ENCODE data around the gene SCAMP2. TPM values are rescaled to one million over a fixed set of nuclear protein-coding genes. Genes with fewer than 3 reads are reported as not detected.

The SCAMP2 gene
- total and polyA plus RNA-seq, 2 of the 13 experiments (the other 11 are each of a cell fraction or from before 2014, with no cell fraction given), result 34.8 to 121 TPM

- TF ChIP-seq, protein P1, sequence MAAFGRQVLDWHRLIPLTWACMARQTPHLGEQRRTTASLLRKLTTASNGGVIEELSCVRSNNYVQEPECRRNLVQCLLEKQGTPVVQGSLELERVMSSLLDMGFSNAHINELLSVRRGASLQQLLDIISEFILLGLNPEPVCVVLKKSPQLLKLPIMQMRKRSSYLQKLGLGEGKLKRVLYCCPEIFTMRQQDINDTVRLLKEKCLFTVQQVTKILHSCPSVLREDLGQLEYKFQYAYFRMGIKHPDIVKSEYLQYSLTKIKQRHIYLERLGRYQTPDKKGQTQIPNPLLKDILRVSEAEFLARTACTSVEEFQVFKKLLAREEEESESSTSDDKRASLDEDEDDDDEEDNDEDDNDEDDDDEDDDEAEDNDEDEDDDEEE (CRISPR knock-in tag; IDR thresholded peaks at IDR 0.05), result 0 out of 2 replicates have a peak, but pooled peaks have one; percentile 39
- 0 out of 2 replicates have a peak, but pooled peaks have one; percentile 70 for TF ChIP-seq ZNF569 (CRISPR knock-in tag; IDR thresholded peaks at IDR 0.05; ENCODE audit: borderline replicate concordance)
- TF ChIP-seq PHF8 (CRISPR knock-in tag; IDR thresholded peaks at IDR 0.05), result peak; percentile 94
- TF ChIP-seq, protein P2, sequence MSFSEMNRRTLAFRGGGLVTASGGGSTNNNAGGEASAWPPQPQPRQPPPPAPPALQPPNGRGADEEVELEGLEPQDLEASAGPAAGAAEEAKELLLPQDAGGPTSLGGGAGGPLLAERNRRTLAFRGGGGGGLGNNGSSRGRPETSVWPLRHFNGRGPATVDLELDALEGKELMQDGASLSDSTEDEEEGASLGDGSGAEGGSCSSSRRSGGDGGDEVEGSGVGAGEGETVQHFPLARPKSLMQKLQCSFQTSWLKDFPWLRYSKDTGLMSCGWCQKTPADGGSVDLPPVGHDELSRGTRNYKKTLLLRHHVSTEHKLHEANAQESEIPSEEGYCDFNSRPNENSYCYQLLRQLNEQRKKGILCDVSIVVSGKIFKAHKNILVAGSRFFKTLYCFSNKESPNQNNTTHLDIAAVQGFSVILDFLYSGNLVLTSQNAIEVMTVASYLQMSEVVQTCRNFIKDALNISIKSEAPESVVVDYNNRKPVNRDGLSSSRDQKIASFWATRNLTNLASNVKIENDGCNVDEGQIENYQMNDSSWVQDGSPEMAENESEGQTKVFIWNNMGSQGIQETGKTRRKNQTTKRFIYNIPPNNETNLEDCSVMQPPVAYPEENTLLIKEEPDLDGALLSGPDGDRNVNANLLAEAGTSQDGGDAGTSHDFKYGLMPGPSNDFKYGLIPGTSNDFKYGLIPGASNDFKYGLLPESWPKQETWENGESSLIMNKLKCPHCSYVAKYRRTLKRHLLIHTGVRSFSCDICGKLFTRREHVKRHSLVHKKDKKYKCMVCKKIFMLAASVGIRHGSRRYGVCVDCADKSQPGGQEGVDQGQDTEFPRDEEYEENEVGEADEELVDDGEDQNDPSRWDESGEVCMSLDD (CRISPR knock-in tag; IDR thresholded peaks at IDR 0.05; ENCODE audit: borderline replicate concordance), result peak; percentile 7; the same call in 1 of the 2 replicates
- TF ChIP-seq MED13 (CRISPR knock-in tag; IDR thresholded peaks at IDR 0.05), result no peak; the same call in 1 of the 2 replicates
- peak; percentile 44; the same call in 1 of the 2 replicates for TF ChIP-seq ARHGAP35 (CRISPR knock-in tag; IDR thresholded peaks at IDR 0.05; ENCODE audit: borderline replicate concordance)
- TF ChIP-seq NR2C2 (CRISPR knock-in tag; IDR thresholded peaks at IDR 0.05; ENCODE audit: borderline replicate concordance), result no peak
- no peak for TF ChIP-seq KLF9 (CRISPR knock-in tag; IDR thresholded peaks at IDR 0.05; ENCODE audit: low read depth)
- TF ChIP-seq MIER3 (CRISPR knock-in tag; IDR thresholded peaks at IDR 0.05; ENCODE audit: borderline replicate concordance), result peak; percentile 19; the same call in 1 of the 2 replicates
- no peak for TF ChIP-seq MLX (CRISPR knock-in tag; IDR thresholded peaks at IDR 0.05)
- no peak for TF ChIP-seq ZNF282 (IDR thresholded peaks at IDR 0.05; ENCODE audit: partially characterized antibody)
- 0 out of 2 replicates have a peak, but pooled peaks have one; percentile 20 for TF ChIP-seq ISL2 (CRISPR knock-in tag; IDR thresholded peaks at IDR 0.05)
- no peak for TF ChIP-seq AGO1 (IDR thresholded peaks at IDR 0.05; ENCODE audit: low read depth, low read length, poor library complexity, severe bottlenecking)
- TF ChIP-seq KDM5A (IDR thresholded peaks at IDR 0.05; ENCODE audit: borderline replicate concordance, low read length), result peak; percentile 68; the same call in 1 of the 2 replicates
- no peak for TF ChIP-seq ZNF225 (CRISPR knock-in tag; IDR thresholded peaks at IDR 0.05)
- TF ChIP-seq HMG20B (CRISPR knock-in tag; conservative IDR thresholded peaks at IDR 0.05), result 0 out of 2 replicates have a peak, but pooled peaks have one; percentile 6
- no peak for TF ChIP-seq ZNF772 (CRISPR knock-in tag; IDR thresholded peaks at IDR 0.05)
- 0 out of 2 replicates have a peak, but pooled peaks have one; percentile 33 for TF ChIP-seq KDM4B (CRISPR knock-in tag; IDR thresholded peaks at IDR 0.05)
- no peak; the same call in 1 of the 2 replicates for TF ChIP-seq KLF6 (CRISPR knock-in tag; IDR thresholded peaks at IDR 0.05)
- TF ChIP-seq RFX1 (IDR thresholded peaks at IDR 0.05), result no peak
- TF ChIP-seq POGZ (CRISPR knock-in tag; IDR thresholded peaks at IDR 0.05), result peak; percentile 46; the same call in 1 of the 2 replicates
- peak; percentile 16; the same call in 1 of the 2 replicates for TF ChIP-seq TARDBP (CRISPR knock-in tag; IDR thresholded peaks at IDR 0.05)
- TF ChIP-seq NONO (IDR thresholded peaks at IDR 0.05), result no peak
- TF ChIP-seq NONO (CRISPR knock-in tag; conservative IDR thresholded peaks at IDR 0.05), result peak; percentile 63
- TF ChIP-seq, protein P3, sequence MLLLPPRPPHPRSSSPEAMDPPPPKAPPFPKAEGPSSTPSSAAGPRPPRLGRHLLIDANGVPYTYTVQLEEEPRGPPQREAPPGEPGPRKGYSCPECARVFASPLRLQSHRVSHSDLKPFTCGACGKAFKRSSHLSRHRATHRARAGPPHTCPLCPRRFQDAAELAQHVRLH (CRISPR knock-in tag; IDR thresholded peaks at IDR 0.05; ENCODE audit: borderline replicate concordance, low read depth), result peak; percentile 59; the same call in 1 of the 2 replicates
- TF ChIP-seq SAP130 (CRISPR knock-in tag; IDR thresholded peaks at IDR 0.05; ENCODE audit: low read depth), result peak; percentile 80
- peak; percentile 47; the same call in 1 of the 2 replicates for TF ChIP-seq ZFP1 (CRISPR knock-in tag; IDR thresholded peaks at IDR 0.05)
- no peak for TF ChIP-seq ZNF207 (IDR thresholded peaks at IDR 0.05; ENCODE audit: borderline replicate concordance)
These were observed 33.4 kb upstream of the SCAMP2 start, which contains the start of gene FAM219B (continued) for GRCh38 chr15:74906450-74907162.

Data from HepG2 (cell line).